NCI-H2081 treated with DMSO at 0.1 percent for 48 hours (cell line): ENCODE measurements around the gene CCL24.
"Not testable (repeated sequence)": the region's sequence is repeated elsewhere in the genome, so short reads cannot be mapped to it uniquely, and the experiment has no call there.

Experiments
- DNase-seq: peaks from one replicate; lab custom pipeline; 2025; lab: John Stamatoyannopoulos, UW

CCL24 gene

DNA sequence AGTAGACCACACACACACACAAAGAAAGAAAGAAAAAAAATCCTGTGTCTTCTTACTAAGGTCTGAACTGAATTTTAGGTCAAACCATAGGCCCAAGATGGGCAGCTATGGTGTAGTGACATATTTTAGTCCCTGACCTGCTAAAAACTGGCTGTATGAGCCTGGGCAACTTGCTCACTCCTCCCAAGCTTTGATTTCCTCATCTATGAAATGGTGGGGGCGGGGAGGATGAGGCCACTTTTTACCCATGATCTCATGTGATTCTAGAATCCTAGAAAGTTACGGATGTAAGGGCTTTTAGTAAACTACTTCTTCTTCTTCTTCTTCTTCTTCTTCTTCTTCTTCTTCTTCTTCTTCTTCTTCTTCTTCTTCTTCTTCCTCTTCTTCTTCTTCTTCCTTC is 6.1 kb upstream of the CCL24 start:
- no peak for DNase-seq

- DNase-seq, result no peak
These were observed 4.9 kb upstream of the CCL24 start for GRCh38 chr7:75818472-75818871.

DNA sequence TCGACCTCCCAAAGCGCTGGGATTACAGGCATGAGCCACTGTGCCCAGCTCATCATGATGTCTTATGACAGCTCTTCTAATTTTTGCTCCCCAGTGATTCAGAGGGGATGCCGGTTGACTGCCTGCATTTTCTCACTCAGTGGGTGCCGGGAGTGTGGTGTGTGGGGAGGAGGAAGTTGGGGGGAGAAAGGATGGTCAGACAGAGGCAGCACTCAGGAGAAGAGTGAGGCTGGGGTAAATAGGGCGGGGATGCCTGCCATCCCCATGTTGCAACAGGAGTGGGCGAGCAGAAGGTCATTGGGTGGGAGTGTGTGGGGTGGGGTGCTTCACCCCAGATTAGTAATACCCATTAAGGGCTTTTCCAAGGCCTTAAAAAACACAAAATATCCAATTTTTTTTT is 3.5 kb upstream of the CCL24 start:
- no peak for DNase-seq

GRCh38 chr7:75815418-75816064 is 1.9 kb upstream of the CCL24 start:
- DNase-seq, result no peak

GRCh38 chr7:75814407-75814947 is 871 bp upstream of the CCL24 start:
- no peak for DNase-seq

- no peak for DNase-seq
These were observed 522 bp downstream of the CCL24 start for GRCh38 chr7:75813084-75813483.

DNA sequence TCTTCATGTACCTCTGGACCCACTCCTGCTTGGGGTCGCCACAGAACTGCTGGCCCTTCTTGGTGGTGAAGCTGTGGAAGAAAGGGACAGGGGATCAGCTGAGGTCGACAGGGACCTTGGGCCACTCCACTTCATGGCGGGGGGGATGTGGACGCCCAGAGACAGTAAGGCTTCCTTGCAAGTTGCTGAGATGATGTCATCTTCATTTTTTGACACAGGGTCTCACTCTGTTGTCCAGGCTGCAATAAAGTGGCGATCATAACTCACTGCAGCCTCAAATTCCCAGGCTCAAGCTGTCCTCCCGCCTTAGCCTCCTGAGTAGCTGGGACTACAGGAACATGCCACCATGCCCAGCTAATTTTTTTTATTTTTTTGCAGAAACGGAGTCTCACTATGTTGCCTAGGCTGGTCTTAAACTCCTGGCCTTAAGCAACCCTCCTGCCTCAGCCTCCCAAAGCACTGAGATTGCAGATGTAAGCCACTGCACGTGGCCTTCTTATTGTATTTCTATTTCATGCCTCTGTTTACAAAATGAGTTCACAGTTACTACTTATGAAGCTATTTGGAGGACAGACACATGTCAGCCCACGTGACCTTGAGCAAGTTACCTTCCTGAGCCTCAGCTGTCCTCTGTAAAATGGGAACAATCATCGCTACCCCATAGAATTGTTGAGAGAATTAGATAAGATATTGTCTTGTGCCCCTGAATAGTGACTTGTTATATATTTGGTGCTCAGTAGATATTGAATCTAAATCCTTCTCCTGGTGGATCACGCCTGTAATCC is 1.5 kb downstream of the CCL24 start:
- DNase-seq, result no peak

DNA sequence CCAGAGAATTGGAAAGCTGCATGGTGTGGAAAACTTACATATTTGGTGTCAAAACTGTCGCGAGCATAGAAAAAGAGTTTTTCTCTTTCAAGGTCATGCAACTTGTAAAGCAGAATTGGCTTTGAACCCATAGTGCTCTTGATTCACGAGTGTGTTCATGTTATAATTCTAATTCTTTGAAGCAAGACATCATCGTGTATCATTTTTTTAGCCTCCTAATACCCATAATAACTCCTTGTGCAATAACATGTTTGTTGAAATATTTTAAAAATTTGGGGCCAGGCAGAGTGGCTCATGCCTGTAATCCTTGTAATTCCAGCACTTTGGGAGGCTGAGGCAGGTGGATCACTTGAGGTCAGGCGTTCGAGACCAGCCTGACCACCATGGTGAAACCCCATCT is 4.2 kb downstream of the CCL24 start:
- DNase-seq, result no peak

DNA sequence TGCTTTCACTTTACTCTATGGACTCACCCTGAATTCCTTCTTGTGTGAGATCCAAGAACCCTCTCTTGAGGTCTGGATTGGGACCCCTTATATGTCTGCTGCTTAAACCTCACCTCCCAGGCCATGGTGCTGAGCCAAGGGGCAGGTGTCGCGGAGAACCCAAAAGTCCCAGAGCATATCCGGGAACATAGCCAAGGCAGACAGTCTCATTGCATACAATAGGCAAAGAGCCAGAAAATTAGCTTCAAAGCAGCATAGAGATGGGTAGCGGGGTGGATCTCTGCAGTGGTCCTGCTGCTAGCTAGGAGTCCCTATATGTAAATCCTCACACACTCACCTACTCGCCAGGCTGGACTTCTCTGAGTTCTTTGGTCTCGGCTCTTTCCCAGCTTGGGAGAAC is 5.5 kb downstream of the CCL24 start:
- DNase-seq, result peak; percentile 34

- DNase-seq, result no peak
These were observed 6.2 kb downstream of the CCL24 start for GRCh38 chr7:75807452-75807851.

- no peak for DNase-seq
These were observed 6.9 kb downstream of the CCL24 start for GRCh38 chr7:75806560-75807307.

- no peak for DNase-seq
These were observed 8.9 kb downstream of the CCL24 start for GRCh38 chr7:75804705-75805104.

DNA sequence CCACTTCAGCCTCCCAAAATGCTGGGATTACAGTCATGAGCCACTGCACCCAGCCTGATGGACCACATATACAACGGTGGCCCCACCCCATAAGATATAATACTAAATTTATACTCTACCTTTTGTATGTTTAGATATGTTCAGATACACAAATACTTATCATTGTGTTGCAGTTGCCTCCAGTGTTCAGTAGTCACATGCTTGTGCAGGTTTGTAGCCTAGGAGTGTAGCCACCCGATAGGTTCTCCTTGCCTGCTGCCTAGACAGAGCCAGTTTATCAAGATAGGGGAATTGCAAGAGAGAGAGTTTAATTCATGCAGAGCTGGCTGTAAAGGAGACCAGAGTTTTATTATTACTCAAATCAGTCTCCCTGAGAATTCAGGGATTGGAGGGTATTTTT is 9.6 kb downstream of the CCL24 start:
- DNase-seq, result no peak

GRCh38 chr7:75802552-75802821 is 11.1 kb downstream of the CCL24 start:
- no peak for DNase-seq

DNA sequence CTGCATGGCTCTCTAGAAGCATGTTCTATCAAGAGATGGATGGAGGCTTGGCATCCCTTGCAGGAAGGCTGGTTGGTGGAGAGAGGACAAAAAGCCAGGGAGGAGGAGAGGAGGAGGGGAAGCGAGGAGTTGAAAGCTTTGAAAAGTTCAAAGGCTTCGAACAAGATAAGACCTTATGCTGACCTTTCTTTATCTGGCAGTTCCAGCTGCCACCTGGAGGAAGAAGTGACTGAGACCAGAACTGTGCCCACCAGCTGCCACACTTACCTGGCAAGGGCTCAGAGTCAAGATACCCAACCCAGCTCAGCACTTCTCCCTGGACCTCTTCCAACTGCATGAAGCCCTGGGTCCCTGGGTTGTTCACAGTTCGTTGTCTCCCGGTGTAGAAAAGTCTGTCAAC is 14.8 kb downstream of the CCL24 start:
- no peak for DNase-seq

- no peak for DNase-seq
These were observed 17.2 kb downstream of the CCL24 start for GRCh38 chr7:75796420-75796819.

GRCh38 chr7:75795831-75796285 is 17.7 kb downstream of the CCL24 start:
- no peak for DNase-seq

DNA sequence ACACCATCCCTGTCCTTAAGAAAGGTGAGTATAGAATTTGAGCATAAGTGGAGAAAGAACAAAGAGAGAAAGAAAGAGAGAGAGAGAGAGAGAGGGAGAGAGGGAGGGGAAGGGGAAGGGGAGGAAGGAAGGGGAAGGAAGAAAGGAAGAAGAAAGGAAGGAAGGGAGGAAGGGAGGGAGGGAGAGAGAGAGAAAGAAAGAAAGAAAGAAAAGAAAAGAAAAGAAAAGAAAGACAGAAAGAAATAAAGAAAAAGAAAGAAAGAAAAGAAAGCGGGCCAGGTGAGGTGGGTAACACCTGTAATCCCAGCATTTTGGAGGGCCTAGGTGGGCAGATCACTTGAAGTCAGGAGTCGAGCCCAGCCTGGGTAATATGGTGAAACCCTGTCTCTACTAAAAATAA is 19.9 kb downstream of the CCL24 start:
- no peak for DNase-seq

DNA sequence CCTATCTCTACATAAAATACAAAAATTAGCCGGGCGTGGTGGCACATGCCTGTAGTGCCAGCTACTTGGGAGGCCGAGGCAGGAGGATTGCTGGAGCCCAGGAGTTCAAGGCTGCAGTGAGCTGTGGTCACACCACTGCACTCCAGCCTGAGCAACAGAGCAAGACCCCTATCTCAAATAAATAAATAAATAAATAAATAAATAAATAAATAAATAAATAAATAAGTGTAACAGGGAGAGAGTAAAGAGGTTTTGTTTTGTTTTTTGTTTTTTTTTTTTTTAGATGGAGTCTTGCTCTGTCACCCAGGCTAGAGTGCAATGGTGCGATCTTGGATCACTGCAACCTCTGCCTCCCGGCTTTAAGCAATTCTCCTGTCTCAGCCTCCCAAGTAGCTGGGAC is 21.0 kb downstream of the CCL24 start:
- DNase-seq, result not testable (repeated sequence)

DNA sequence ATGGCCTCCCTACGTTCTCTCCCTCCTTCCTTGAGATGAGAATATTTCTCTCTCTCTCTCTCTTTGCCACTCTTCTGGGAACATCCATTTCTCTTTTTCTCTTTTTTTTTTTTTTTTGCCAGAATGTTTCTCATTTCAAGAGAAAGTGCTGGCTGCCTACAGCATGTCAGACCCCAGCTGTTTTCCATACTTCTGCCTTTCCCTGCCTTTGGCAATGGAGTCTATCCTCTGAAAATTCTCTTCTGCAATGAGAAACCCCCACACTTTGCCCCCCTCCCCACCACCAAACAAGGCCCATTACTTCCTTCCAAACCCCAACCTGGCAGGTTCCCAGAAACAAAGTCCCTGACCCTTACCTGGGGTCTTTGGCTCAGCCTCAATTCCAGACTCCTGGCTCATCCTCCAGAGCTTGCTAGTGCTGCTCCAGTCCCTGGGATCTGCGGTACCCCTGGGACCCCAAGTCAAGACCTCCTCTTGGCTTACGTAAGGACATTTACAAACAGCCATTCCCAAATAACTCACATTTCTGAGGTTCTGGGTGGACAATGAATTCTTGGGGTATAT is 24.2 kb downstream of the CCL24 start:
- DNase-seq, result no peak

- DNase-seq, result not testable (repeated sequence)
These were observed 25.3 kb downstream of the CCL24 start for GRCh38 chr7:75788154-75788847.

DNA sequence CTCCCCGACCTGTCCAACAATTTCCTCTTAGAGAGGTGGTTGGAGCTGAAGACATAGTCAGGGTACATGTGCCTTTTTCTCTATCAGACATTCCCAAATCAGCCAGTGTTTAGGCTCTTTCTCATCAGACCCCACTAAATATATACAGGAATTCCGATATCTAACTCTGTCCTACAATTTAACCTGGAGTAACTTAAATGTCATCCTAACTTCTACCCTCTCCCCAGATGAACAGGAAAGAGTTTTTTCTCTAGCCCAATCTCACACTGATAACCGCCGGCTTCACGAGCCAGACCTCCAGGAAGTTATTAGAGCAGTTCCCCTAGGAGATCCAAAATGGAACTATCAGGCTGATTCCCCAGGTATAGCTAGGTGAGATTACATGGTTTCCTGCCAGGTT is 30.5 kb downstream of the CCL24 start:
- not testable (repeated sequence) for DNase-seq
